ENCODE measurements around the gene DDIAS.
"Not testable (repeated sequence)": the region's sequence is repeated elsewhere in the genome, so short reads cannot be mapped to it uniquely, and the experiment has no call there.

Gene DDIAS, protein sequence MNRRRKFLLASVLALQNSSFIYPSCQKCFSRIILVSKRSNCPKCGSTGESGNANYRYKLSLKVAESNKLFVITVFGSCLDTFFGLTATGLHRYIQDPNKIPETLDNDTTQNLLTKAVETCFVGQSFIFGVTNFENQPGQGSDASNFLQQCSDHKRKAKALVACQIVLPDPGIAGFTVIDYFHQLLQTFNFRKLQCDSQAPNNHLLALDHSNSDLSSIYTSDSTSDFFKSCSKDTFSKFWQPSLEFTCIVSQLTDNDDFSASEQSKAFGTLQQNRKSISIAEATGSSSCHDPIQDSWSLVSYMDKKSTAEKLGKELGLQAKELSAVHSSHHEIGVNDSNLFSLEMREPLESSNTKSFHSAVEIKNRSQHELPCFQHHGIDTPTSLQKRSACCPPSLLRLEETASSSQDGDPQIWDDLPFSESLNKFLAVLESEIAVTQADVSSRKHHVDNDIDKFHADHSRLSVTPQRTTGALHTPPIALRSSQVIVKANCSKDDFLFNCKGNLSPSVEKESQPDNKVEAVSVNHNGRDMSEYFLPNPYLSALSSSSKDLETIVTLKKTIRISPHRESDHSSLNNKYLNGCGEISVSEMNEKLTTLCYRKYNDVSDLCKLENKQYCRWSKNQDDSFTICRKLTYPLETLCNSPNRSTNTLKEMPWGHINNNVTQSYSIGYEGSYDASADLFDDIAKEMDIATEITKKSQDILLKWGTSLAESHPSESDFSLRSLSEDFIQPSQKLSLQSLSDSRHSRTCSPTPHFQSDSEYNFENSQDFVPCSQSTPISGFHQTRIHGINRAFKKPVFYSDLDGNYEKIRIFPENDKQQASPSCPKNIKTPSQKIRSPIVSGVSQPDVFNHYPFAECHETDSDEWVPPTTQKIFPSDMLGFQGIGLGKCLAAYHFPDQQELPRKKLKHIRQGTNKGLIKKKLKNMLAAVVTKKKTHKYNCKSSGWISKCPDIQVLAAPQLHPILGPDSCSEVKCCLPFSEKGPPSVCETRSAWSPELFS

DNA sequence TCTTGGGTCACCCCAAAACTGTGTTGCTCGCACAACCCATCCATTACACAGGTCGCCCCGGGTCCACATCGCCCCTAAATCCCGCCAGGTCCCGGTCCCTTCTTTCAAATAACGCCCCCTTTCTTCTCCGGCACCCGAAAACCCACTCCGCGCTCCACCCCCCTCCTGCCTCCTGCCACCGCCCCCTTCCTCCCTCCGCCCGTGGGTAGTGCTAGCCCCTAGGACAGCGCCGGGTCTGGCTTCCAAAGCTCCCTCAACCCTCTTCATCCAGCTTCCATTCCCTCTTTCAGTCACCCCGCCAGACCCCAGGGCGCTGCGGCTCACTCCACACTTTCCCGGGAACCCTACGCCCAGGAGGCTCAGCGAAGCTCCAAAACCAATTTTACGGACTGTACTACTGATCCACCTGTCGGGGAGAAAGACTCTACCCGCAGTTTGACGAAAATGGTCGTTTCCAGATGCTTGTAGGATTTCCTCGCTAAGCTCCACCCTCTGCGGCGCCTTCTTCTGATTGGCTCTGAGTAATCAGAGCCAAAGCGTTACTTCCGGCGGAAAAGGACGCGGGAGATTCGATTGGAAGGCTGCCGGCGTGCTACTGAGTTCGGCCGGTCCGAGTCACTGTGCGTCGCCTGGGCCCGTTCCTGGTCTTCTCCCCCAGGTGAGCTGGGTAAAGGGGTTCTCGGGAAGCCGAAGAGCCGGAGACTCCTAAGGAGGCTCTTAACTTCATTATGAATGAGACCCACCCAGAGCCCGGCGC is at the start of gene DDIAS:
TSS of gene DDIAS (plus strand) at position 572 of the 757 bp plus-strand sequence. CDS start 13,003 bp downstream, outside the sequence.
- peak; percentile 99 for DNase-seq (ENCODE audit: low read depth)

DNA sequence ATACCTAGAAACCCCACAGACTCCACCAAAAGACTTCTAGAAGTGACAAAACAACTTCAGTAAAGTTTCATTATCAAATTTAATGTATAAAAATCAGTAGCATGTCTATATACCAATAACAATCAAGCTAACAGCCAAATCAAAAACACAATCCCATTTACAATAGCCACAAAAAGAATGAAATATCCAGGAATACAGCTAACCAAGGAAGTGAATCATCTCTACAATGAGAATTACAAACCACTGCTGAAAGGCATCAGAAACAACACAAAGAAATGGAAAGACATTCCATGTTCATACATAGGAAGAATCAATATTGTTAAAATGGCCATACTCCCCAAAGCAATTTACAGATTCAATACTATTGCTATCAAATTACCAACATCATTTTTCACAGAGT is 47.3 kb upstream of the DDIAS start:
- DNase-seq (ENCODE audit: low read depth), result peak; percentile 23

DNA sequence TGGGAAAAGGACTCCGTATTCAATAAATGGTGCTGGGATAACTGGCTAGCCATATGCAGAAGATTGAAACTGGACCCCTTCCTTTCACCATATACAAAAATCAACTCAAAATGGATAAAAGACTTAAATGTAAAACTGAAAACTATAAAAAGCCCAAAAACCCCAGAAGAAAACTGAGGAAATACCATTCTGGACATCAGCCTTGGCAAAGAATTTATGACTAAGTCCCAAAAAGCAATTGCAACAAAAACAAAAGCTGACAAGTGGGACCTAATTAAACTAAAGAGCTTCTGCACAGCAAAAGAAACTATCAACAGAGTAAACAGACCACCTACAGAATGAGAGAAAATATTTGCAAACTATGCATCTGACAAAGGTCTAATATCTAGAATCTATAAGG is 46.6 kb upstream of the DDIAS start:
- not testable (repeated sequence) for DNase-seq (ENCODE audit: low read depth)

DNA sequence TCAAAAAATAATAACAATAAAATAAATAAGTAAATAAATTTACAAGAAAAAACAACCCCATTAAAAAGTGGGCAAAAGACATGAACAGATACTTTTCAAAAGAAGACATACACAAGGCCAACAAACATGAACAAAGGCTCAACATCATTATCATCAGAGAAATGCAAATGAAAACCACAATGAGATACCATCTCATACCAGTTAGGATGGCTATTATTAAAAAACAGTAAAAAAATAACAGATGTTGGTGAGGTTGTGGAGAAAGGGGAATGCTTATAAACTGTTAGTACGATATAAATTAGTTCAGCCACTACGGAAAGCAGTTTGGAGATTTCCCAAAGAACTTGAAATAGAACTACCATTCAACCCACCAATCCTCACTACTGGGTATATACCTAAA is 45.9 kb upstream of the DDIAS start:
- no peak for DNase-seq (ENCODE audit: low read depth)

DNA sequence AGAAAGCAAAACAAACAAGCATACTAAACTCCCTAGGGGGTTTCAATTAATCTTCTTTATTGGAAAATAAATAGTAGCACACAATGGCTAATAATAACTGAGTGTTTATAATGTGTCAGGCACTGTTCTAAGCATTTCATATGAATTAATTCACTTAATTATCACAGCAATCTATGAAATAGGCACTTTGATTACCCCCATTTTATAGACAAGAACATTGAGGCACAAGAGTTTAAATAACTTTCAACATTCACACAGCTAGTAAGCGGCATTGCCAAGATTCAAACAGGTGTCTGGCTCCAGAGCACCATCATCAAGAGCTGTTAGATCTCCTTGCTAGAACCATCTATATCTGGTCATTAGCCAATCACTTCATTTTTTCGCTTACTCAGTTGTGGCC is 44.4 kb upstream of the DDIAS start:
- no peak for DNase-seq (ENCODE audit: low read depth)

DNA sequence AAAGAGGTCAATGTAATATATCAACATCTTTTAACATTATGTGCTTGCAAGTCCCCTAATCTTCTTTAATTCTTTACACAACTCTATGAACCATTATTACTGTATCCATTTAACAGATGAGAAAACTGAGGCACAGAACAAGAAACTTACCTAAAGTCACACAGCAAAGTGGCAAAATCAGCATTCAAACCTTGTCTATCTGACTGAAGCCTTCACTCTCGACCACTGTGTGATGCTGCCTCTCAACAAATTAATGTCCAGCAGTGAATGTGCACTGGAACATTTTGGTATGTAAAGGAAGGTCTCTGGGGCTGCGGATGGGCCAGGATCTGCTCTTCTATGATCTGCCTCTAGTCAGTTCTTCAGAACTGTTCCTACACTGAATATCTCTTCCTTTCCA is 43.4 kb upstream of the DDIAS start:
- no peak for DNase-seq (ENCODE audit: low read depth)

DNA sequence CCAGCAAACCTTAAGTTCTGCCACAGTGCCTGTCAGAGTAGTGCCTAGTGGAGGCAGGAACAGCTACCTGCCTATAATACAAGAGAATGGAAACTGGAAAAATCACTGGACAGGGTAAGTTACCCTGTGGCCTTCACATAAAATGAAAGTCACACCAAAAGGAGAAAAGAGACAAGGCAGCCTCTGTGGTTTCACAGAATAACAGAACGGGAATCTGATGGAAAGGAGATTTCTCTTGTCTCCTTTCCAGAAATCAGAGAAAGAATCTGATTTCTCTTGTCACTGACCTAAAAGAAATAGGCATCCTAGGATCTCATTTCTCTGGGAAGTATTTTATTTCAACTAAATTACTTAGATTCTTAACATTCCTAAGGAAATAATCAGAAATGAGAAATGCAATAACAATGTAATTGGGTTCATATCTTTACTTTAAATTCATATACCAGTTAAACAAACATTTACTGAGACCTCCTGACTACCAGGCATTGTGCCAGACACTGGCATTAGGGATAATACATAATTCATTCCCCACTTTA is 42.9 kb upstream of the DDIAS start:
- DNase-seq (ENCODE audit: low read depth), result peak; percentile 73

DNA sequence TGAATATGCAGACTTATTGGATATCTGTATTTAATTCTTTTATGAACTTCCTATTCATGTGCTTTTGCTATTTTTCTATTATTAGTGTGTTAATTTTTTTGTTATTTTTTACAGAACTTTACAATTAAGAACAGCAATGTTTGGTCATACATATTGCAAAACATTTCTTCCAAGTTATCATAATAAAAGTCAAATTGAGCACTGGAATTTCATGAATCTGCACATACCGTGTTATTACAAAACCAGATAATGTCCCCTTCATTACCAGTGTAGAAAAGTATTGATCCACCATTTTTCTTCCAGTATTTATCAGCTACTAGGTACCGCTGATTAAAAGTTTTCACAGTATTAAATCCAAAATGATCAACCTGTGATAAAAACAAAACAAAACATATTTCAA is 41.8 kb upstream of the DDIAS start:
- DNase-seq (ENCODE audit: low read depth), result peak; percentile 31

DNA sequence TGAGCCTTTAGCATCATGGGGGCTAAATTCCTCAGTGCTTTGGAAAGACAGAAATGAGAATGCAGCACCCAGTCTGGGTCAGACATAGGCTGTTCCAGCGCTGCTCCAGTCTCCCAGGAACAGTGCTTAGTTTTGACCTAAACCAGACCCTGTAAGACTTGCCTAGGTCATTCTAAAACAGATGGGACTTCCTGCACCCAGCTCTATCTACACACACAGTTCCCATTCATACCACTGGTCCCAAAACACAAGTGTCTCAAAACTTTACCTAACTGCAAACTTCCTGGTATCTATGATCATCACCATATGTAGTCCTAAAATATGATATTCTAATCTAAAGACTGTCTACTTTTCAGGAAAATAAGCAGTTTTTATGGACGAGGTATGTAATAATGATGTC is 39.2 kb upstream of the DDIAS start:
- no peak for DNase-seq (ENCODE audit: low read depth)

DNA sequence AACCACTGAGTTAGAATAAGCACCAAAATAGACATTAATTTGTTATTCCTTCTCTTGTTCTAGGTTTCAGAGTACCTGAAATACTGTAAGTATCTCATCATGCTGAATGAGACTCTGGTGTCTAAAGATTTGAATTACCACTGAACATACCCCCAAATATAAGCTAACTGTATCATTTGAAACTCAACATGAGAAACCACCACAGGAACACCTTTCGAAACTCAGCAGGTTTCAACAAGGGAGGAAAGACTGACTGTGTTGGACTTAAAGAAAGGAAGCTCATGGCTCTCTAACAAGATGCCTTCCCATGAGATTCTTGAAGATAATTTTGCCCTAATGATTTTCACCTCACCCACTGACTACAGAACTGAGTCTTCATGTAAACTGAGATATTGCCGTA is 38.3 kb upstream of the DDIAS start:
- no peak for DNase-seq (ENCODE audit: low read depth)

DNA sequence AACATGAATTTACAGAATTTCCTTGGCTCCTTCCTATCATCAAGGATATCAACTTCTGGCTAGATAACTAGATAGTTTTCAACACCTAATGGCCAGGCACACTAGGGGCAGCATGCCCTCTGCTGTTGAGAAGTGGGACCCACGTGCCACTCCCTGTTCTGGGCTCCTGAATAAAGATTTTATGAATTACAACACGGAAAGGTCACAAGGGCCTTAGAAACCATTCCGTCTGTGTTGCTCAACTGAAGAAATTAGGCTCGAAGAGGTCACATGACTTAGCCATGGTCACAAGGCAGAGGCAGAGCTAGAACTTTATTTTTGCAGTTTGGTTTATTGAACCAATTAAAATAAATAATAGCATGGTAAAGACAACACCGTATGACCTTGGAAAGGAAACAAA is 37.3 kb upstream of the DDIAS start:
- peak; percentile 83 for DNase-seq (ENCODE audit: low read depth)

DNA sequence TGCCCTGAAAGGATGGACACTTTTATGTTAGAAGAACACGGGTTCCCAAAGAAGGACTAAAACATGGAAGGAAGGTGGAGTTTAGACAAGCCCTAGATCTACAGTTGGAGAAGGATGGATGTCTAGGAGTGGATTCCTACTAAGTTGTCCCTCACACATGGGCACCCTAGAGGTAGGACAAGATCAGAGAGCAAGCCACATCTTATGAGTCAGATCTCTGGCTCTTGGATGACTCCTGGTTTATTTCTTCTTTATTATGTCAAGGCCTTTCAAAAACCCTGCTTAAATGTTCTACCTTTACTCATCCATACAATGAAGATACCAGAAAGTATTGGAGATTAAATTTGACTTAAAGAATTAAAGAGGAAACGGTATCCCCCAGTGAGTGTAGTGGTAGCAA is 35.7 kb upstream of the DDIAS start:
- DNase-seq (ENCODE audit: low read depth), result peak; percentile 38

DNA sequence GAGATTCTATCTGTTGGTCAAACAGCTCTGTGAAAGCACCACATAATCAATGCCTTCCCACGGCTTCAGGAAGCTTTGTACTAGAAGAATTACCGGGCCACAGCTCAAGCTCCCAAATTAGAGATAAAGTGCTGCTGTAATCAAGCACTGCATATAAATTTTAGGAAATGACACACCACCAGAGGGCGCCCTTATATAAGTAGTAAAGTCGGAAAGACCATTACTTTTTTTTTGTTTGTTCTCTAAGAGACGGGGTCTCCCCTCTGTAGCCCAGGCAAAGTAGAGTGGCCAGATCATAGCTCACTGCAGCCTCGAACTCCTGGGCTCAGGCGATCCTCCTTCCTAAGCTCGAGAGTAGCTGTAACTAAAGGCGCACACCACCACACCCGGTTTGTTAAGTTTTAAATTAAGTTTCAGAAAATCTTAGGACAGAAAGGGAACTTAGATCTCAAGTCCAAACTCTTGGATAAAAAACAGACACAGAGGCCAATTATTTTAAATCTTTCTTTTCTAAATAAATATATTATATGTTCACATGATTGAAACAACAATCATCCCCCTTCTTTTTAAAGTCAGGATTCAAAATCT is 33.9 kb upstream of the DDIAS start:
- peak; percentile 77 for DNase-seq (ENCODE audit: low read depth)

DNA sequence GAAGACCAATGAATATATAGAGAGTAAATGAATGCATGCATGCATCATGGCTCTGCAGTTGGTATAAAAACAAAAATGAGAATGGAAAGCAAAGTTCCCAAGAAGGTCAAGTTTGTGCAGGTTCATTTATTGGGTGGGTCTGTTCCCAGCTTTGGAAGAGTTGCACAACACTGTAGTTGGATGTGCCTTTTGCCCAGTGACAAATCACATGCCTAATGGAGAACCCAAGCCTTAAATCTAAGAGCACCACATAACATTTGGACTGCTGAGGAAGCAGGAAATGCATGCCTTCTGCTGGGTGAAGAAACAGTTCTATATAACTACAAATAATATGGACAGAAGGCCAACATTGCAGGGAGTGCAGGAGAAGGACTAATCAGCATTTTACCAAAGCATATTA is 31.9 kb upstream of the DDIAS start:
- no peak for DNase-seq (ENCODE audit: low read depth)

DNA sequence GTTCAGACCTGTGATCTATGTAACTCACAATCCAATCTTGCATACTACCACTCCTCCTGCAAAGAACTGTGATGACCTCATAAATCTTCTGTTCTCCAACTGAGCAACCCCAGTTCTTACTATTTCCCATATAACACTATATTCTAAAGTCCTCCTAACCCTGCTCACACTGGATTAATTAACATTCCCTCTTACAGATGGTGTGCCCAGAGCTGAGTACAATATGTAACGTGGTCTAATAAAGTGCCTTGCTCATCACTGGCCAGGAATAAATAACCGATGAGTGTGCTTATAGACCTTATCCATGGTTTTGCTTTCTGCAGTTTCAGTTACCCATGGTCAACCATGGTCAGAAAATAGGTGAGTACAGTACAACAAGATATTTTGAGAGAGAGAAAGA is 29.9 kb upstream of the DDIAS start:
- DNase-seq (ENCODE audit: low read depth), result no peak

DNA sequence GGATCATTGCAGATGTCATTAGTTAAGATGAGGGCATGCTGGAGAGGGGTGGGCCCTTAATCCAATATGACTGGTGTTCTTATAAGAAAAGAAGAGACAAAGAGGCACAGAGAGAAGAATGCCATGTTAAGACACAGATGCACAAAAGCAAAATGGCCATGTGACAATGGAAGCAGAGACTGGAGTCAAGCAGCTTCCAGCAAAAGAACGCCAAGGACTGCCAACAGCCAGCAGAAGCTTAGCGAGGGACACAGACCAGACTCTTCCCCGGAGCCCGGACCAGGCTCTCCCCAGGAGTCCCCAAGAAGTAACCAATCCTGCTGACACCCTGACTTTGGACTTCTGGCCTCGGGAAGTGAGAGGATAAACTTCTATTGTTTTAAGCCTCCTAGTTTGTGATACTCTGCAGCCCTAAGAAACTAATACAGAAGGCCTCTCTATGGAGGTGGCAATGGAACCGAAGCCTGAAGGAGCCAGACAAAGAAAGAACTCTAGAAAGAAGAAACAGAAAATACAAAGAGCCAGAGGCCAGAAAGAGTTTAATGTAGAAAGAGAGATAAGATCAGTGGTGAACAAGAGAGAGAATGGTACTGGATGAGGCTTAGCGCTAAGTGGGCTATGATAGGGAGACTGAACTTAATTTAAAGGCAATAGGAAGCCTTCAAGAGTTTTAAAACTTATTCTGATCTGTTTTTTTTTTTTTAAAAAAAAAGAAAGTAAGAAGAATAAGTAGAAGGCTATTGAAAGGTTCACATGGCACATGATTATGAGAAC is 29.0 kb upstream of the DDIAS start:
- DNase-seq (ENCODE audit: low read depth), result no peak

DNA sequence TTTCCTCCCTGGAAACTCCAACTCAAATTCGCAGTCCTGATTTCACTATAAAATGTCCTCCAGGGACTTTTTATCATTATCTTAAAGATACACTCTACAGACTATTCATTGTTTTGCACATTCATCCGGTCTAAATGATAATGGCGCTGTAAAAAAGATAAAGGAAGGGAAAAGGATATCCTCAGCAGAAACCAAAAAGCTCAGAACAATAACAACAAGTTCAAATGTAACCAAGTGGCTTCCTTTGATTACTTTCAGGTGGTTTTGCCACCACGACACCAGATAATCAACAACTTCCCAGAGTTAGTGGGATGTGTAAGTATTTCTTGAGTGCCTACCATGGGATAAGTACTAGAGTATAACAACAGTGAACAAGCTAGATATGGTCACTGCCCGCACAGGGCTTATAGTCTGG is 27.6 kb upstream of the DDIAS start:
- no peak for DNase-seq (ENCODE audit: low read depth)

DNA sequence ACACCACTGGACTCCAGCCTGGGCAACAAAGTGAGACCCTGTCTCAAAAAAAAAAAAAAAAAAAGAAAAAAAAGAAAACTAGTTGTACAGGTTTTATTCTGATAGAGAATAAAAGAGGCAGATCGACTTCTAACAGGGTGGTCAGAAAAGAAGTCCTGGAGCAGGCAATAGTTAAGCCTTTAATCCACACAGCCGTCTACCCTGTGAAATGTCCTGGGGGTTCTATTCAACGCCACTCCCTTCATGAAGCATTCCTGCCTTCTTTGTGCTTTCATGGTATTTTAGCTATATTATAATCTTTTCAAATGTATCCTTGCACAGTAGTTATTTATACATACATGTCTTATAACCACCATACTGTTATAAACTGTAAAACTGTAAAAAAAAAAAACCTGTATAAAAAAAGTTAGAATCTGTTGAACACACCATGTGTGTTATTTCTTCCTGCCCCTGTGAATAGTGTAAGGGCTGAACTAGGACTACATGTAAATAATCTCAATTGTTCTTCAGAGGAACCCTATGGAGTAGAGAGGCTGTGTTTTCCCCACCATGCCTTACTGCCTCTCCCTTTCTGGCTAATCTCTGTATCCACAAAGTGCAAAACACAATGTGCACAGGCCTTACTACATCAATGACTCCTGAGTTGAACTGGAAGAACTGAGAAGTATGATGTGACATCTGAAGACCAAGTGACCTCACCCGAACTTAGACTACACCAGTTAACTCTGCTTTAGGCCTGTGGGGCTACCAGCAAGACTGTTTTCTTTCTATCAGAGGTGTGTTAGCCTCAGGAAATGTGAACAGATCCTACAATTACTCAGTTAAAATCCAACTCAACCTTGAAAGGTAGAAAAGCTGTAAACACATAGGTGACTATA is 26.7 kb upstream of the DDIAS start:
- DNase-seq (ENCODE audit: low read depth), result no peak

DNA sequence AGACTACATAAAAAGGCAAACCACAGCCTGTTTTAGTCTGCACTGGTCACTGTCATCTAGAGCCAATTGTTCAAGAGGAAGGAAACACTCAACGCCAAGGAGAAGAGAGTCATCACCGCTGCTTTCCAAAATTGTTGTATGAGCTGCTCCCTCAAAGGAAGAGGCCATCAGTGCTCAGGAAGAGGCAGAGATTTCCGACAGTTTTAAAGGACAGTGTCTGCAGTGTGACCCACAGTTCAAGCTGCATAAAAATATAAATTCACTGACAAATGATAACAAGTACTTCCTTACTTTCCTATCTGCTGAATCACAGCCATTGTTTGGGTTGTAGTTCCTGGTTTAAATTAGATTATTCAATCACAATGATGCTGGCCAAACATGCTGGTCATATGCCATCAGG is 17.7 kb upstream of the DDIAS start:
- no peak for DNase-seq (ENCODE audit: low read depth)

Data from iris pigment epithelial cell (primary cell).